NB4 (cell line): ENCODE data around the gene NPTXR.

Experiments used
- CTCF ChIP-seq: IDR thresholded peaks from one replicate; pipeline ENCODE4 v1.5.1; 2012; ENCODE audit warnings: low read depth, low read length
- POLR2A ChIP-seq: IDR thresholded peaks from 2 replicates; pipeline ENCODE4 v1.6.1; 2011; ENCODE audit warnings: mild to moderate bottlenecking; ENCODE audit not compliant: insufficient read length; ENCODE audit errors: extremely low read depth

- TF ChIP-seq CTCF (no peak), POLR2A (no peak)
These were observed 50.5 kb downstream of the NPTXR start for GRCh38 chr22:38793317-38793716.
